Mammary epithelial cell (primary cell): Measurements from ENCODE around the gene GRIN2C.

Source experiments
- EZH2 ChIP-seq: IDR thresholded peaks from 2 replicates; pipeline ENCODE4 v1.6.1; 2012; ENCODE audit warnings: low read length, inconsistent platforms, borderline replicate concordance
- TF ChIP-seq, protein P1 (sequence below), 2 donors: IDR thresholded peaks in 1 of 2; conservative IDR thresholded peaks in 1 of 2; 2 replicates each; pipeline ENCODE4 v1.5.1; 2011 to 2012; ENCODE audit warnings: inconsistent platforms in 2 of 2, low read length in 2 of 2, mild to moderate bottlenecking in 2 of 2, control low read depth in 1 of 2, low read depth in 1 of 2; ENCODE audit not compliant: insufficient read depth in 1 of 2; ENCODE audit errors: extremely low read depth in 1 of 2

GRCh38 chr17:74846621-74847020, 13.1 kb downstream of the GRIN2C start:
- TF ChIP-seq, protein P1, sequence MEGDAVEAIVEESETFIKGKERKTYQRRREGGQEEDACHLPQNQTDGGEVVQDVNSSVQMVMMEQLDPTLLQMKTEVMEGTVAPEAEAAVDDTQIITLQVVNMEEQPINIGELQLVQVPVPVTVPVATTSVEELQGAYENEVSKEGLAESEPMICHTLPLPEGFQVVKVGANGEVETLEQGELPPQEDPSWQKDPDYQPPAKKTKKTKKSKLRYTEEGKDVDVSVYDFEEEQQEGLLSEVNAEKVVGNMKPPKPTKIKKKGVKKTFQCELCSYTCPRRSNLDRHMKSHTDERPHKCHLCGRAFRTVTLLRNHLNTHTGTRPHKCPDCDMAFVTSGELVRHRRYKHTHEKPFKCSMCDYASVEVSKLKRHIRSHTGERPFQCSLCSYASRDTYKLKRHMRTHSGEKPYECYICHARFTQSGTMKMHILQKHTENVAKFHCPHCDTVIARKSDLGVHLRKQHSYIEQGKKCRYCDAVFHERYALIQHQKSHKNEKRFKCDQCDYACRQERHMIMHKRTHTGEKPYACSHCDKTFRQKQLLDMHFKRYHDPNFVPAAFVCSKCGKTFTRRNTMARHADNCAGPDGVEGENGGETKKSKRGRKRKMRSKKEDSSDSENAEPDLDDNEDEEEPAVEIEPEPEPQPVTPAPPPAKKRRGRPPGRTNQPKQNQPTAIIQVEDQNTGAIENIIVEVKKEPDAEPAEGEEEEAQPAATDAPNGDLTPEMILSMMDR (conservative IDR thresholded peaks at IDR 0.05 in 1 of 2, IDR thresholded peaks at IDR 0.05 in 1 of 2; ENCODE audit: extremely low read depth in 1 of 2, insufficient read depth in 1 of 2, low read depth in 1 of 2, low read length in 2 of 2): no peak
- no peak for TF ChIP-seq EZH2
